Astrocyte (in vitro differentiated cells and primary cell): ENCODE data around the gene LHPP. TPM values are rescaled to one million over a fixed set of nuclear protein-coding genes. Genes with fewer than 3 reads are reported as not detected.

Experiments used
- DNase-seq: peaks from one replicate; pipeline ENCODE4 v3.0.0-alpha.2; 2010; ENCODE audit warnings: low read depth
- FAIRE-seq: peaks from 2 replicates; lab custom pipeline; 2011; peaks lifted over from hg19 to GRCh38; lab: Jason Lieb, UNC
- H2AFZ ChIP-seq: 2 replicates; pipeline ENCODE4 v1.6.0; 2012; ENCODE audit warnings: low read depth, low read length, inconsistent platforms
- H3K27ac ChIP-seq: 2 replicates; pipeline ENCODE4 v1.5.1; 2011; ENCODE audit warnings: low read depth, low read length, inconsistent platforms
- H3K27me3 ChIP-seq: 2 replicates; pipeline ENCODE4 v1.6.0; 2011; ENCODE audit warnings: low read length, inconsistent platforms; ENCODE audit not compliant: insufficient read depth
- H3K36me3 ChIP-seq: 2 replicates; pipeline ENCODE4 v1.5.1; 2011; ENCODE audit warnings: low read length, inconsistent platforms; ENCODE audit not compliant: insufficient read depth
- H3K4me1 ChIP-seq: 2 replicates; pipeline ENCODE4 v1.5.1; 2011; ENCODE audit warnings: low read length, inconsistent platforms; ENCODE audit not compliant: insufficient read depth
- H3K4me2 ChIP-seq: 2 replicates; pipeline ENCODE4 v1.6.0; 2012; ENCODE audit warnings: low read length, inconsistent platforms
- H3K4me3 ChIP-seq: 2 replicates; pipeline ENCODE4 v1.5.1; 2011; ENCODE audit warnings: low read depth, mild to moderate bottlenecking, low read length, inconsistent platforms; ENCODE audit not compliant: insufficient read depth
- H3K79me2 ChIP-seq: 2 replicates; pipeline ENCODE4 v1.6.0; 2012; ENCODE audit warnings: mild to moderate bottlenecking, low read length, inconsistent platforms; ENCODE audit not compliant: insufficient read depth
- H3K9ac ChIP-seq: 2 replicates; pipeline ENCODE4 v1.6.0; 2012; ENCODE audit warnings: mild to moderate bottlenecking, low read length, inconsistent platforms
- H3K9me3 ChIP-seq: 2 replicates; pipeline ENCODE4 v1.5.1; 2012; ENCODE audit warnings: low read depth, mild to moderate bottlenecking, low read length, inconsistent platforms; ENCODE audit not compliant: insufficient read depth
- H4K20me1 ChIP-seq: 2 replicates; pipeline ENCODE4 v1.6.0; 2012; ENCODE audit warnings: low read length, inconsistent platforms; ENCODE audit not compliant: insufficient read depth
- H3K27ac Mint-ChIP-seq: one replicate; pipeline ENCODE4 v1.8.0; 2021; ENCODE audit warnings: mild to moderate bottlenecking, mixed read lengths; ENCODE audit not compliant: unreplicated experiment
- H3K27me3 Mint-ChIP-seq: one replicate; pipeline ENCODE4 v1.8.0; 2021; ENCODE audit warnings: low read depth, mixed read lengths; ENCODE audit not compliant: unreplicated experiment
- H3K36me3 Mint-ChIP-seq: one replicate; pipeline ENCODE4 v1.8.0; 2021; ENCODE audit warnings: low read depth, mixed read lengths; ENCODE audit not compliant: unreplicated experiment
- H3K4me1 Mint-ChIP-seq: one replicate; pipeline ENCODE4 v1.8.0; 2021; ENCODE audit warnings: low read depth, mixed read lengths; ENCODE audit not compliant: unreplicated experiment
- H3K4me3 Mint-ChIP-seq: one replicate; pipeline ENCODE4 v1.8.0; 2021; ENCODE audit warnings: mild to moderate bottlenecking, moderate library complexity, mixed read lengths; ENCODE audit not compliant: unreplicated experiment
- H3K9me3 Mint-ChIP-seq: one replicate; pipeline ENCODE4 v1.8.0; 2021; ENCODE audit warnings: mild to moderate bottlenecking, mixed read lengths; ENCODE audit not compliant: unreplicated experiment
- EZH2 ChIP-seq: IDR thresholded peaks from 2 replicates; pipeline ENCODE4 v1.6.1; 2012; ENCODE audit warnings: mild to moderate bottlenecking, low read length, inconsistent platforms; ENCODE audit not compliant: insufficient read depth
- total RNA-seq: library from RNA; stranded (reverse); gene quantifications from 2 replicates; pipeline ENCODE4 v1.2.1, GENCODE V29; 2021
- TF ChIP-seq, protein P1 (sequence below): IDR thresholded peaks from 2 replicates; pipeline ENCODE4 v1.5.1; 2011; ENCODE audit warnings: low read depth, mild to moderate bottlenecking, inconsistent platforms, low read length, moderate library complexity; ENCODE audit not compliant: insufficient read depth

Gene LHPP
- total RNA-seq, 1 donor from 2014 or later, result 6.9 TPM

DNA sequence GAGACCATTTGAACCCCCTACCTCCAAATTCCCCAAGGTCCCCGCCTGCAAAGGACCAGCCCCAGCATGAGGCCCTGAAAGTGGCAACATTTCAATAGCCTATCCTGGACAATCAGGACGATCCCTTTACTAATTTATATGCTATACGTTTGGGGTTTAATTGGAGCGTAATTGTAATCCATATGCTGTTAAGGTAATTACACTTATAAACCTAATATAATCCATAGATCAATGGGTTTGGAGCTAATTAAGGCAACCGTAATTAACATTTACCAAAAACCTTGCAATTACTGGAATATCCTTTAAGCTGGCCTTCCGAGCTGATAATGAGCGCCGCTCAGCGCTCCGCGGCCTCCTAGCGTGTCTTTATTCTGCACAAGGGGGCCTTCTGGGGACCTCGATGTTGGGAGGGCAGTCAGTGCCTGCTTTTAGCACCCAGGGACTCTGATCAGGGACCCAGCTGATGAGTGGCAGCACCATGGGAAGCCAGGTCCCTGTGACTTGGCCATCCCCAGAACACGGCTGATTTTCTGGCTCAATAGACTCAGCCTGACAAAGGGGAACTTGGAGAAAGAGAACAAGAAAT lies 91.2 kb downstream of the LHPP start:
- no peaks in the 10 kb centered on the region for H3K36me3 ChIP-seq
- H3K4me2 ChIP-seq, result no peak overlapping the region
- H3K9ac ChIP-seq, result no peak overlapping the region
- no peaks in the 10 kb centered on the region for H3K79me2 ChIP-seq
- no peak overlapping the region for H2AFZ ChIP-seq
- Mint-ChIP-seq H3K27ac (no peak overlapping the region), H3K4me3 (no peak overlapping the region), H3K36me3 (no peaks in the 10 kb centered on the region), H3K4me1 (no peaks in the 10 kb centered on the region), H3K27me3 (peaks cover 15% of the 10 kb centered on the region), H3K9me3 (no peaks in the 10 kb centered on the region)
- no peaks in the 10 kb centered on the region for H3K4me1 ChIP-seq
- DNase-seq, result no peak
- TF ChIP-seq, protein P1, sequence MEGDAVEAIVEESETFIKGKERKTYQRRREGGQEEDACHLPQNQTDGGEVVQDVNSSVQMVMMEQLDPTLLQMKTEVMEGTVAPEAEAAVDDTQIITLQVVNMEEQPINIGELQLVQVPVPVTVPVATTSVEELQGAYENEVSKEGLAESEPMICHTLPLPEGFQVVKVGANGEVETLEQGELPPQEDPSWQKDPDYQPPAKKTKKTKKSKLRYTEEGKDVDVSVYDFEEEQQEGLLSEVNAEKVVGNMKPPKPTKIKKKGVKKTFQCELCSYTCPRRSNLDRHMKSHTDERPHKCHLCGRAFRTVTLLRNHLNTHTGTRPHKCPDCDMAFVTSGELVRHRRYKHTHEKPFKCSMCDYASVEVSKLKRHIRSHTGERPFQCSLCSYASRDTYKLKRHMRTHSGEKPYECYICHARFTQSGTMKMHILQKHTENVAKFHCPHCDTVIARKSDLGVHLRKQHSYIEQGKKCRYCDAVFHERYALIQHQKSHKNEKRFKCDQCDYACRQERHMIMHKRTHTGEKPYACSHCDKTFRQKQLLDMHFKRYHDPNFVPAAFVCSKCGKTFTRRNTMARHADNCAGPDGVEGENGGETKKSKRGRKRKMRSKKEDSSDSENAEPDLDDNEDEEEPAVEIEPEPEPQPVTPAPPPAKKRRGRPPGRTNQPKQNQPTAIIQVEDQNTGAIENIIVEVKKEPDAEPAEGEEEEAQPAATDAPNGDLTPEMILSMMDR, result no peak
- TF ChIP-seq EZH2, result no peak
- no peaks in the 10 kb centered on the region for H3K27me3 ChIP-seq
- no peaks in the 10 kb centered on the region for H3K9me3 ChIP-seq
- no peak for FAIRE-seq
- H3K4me3 ChIP-seq, result no peak overlapping the region
- no peaks in the 10 kb centered on the region for H4K20me1 ChIP-seq
- H3K27ac ChIP-seq, result no peak overlapping the region

DNA sequence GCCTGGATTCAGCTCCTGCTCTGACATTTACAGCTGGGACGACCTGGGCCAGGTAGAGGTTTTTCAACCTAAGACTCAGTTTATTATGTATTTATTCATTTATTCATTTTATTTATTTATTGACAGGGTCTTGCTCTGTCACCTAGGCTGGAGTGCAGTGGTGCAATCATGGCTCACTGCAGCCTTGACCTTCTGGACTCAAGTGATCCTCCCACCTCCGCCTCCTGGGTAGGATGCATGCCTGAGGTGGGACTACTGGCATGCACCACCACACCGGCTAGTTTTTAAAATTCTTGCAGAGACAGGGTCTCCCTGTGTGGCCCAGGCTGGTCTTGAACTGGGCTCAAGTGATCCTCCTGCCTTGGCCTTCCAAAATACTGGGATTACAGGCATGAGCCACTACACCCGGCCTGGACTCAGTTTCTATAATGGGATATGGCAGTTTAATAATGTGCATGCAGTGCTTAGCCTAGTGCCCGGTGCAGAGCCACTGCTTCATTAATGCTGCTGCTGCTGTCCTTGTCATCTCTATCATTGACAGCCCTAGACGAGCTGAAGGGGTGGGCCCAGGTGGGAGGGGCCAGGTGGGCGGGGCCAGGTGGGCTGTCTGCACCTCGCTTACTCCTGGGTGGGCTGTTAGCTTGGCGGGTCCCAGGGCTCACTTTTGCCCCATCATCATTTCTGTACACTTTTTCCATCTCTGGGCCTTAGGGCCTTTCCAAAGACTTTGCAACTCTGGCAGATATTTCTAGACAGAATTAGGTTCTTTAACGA lies 92.6 kb downstream of the LHPP start:
- no peaks in the 10 kb centered on the region for H3K9me3 ChIP-seq
- H3K4me1 Mint-ChIP-seq, result peaks cover 4% of the 10 kb centered on the region
- H3K4me3 Mint-ChIP-seq, result no peak overlapping the region
- no peaks in the 10 kb centered on the region for H3K27me3 ChIP-seq
- H4K20me1 ChIP-seq, result no peaks in the 10 kb centered on the region
- H3K4me1 ChIP-seq, result no peaks in the 10 kb centered on the region
- no peak overlapping the region for H3K27ac Mint-ChIP-seq
- H3K27me3 Mint-ChIP-seq, result peaks cover 14% of the 10 kb centered on the region
- H2AFZ ChIP-seq, result no peak overlapping the region
- TF ChIP-seq, protein P1, result no peak
- TF ChIP-seq EZH2, result no peak
- H3K36me3 ChIP-seq, result no peaks in the 10 kb centered on the region
- FAIRE-seq (no peak), DNase-seq (no peak)
- no peak overlapping the region for H3K27ac ChIP-seq
- H3K4me3 ChIP-seq, result no peak overlapping the region
- H3K9ac ChIP-seq, result no peak overlapping the region
- H3K79me2 ChIP-seq, result no peaks in the 10 kb centered on the region
- H3K4me2 ChIP-seq, result no peak overlapping the region
- H3K36me3 Mint-ChIP-seq, result no peaks in the 10 kb centered on the region
- H3K9me3 Mint-ChIP-seq, result no peaks in the 10 kb centered on the region

DNA sequence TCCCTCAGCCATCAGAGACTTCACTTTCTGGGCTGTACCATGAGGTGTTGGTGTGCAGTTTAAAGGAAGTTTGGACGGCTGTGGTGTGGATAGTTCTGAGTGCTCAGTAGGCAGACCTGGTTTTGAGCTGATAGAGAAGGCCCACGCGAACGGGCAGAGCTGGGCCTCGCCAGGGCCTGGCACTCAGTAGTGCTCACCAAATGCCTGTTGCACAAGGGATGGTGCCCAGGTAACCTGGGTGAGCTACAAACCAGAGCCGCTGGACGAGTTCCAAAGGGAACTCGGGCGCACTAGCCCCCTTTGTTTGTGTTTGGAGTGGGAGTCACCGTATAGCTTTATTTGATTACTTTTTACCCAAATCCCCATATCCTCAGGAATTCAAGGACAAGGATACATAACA lies 95.5 kb downstream of the LHPP start:
- Histone ChIP-seq H3K4me3 (no peak overlapping the region), H2AFZ (no peak overlapping the region), H4K20me1 (no peaks in the 10 kb centered on the region), H3K4me1 (no peaks in the 10 kb centered on the region), H3K27ac (no peak overlapping the region), H3K36me3 (no peaks in the 10 kb centered on the region), H3K9me3 (no peaks in the 10 kb centered on the region), H3K27me3 (peaks cover 7% of the 10 kb centered on the region), H3K9ac (no peak overlapping the region), H3K79me2 (no peaks in the 10 kb centered on the region), H3K4me2 (no peak overlapping the region)
- Mint-ChIP-seq H3K36me3 (no peaks in the 10 kb centered on the region), H3K27me3 (peaks cover 10% of the 10 kb centered on the region), H3K9me3 (peaks cover 4% of the 10 kb centered on the region), H3K4me1 (peaks cover 12% of the 10 kb centered on the region), H3K27ac (no peak overlapping the region), H3K4me3 (no peak overlapping the region)
- FAIRE-seq, result no peak
- DNase-seq, result no peak
- TF ChIP-seq, protein P1, result no peak
- no peak for TF ChIP-seq EZH2
